Measurements from ENCODE around the gene MSMP. TPM values are rescaled to one million over a fixed set of nuclear protein-coding genes. Genes with fewer than 3 reads are reported as not detected.

The MSMP gene
- total RNA-seq, 1 donor = not detected

DNA sequence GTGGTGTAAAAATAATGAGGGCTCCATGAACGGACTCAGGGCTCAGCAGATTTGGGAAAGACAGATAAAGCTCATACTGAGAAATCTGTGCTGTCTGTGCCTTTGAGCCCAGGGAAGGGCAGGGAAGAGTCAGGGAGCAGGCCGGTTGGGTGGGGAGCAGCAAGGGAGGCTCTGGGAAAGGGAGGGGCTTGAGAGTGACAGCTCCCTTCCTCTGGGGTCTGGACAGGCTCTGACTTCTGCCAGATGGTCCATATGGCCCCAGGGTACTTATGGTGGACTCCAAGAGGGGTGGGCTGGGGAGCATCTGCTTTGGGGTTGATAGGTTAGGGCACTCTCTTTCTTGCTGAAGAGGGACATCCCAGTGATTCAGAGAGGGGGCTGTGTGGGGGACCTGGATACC is 39.4 kb upstream of the MSMP start:
- DNase-seq (ENCODE audit: low read depth) = no peak
- H3K4me3 ChIP-seq (ENCODE audit: low read depth, low read length) = peak overlapping the region; percentile 74
- TF ChIP-seq, protein P1, sequence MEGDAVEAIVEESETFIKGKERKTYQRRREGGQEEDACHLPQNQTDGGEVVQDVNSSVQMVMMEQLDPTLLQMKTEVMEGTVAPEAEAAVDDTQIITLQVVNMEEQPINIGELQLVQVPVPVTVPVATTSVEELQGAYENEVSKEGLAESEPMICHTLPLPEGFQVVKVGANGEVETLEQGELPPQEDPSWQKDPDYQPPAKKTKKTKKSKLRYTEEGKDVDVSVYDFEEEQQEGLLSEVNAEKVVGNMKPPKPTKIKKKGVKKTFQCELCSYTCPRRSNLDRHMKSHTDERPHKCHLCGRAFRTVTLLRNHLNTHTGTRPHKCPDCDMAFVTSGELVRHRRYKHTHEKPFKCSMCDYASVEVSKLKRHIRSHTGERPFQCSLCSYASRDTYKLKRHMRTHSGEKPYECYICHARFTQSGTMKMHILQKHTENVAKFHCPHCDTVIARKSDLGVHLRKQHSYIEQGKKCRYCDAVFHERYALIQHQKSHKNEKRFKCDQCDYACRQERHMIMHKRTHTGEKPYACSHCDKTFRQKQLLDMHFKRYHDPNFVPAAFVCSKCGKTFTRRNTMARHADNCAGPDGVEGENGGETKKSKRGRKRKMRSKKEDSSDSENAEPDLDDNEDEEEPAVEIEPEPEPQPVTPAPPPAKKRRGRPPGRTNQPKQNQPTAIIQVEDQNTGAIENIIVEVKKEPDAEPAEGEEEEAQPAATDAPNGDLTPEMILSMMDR (IDR thresholded peaks at IDR 0.05; ENCODE audit: insufficient read depth, low read length) = no peak

DNA sequence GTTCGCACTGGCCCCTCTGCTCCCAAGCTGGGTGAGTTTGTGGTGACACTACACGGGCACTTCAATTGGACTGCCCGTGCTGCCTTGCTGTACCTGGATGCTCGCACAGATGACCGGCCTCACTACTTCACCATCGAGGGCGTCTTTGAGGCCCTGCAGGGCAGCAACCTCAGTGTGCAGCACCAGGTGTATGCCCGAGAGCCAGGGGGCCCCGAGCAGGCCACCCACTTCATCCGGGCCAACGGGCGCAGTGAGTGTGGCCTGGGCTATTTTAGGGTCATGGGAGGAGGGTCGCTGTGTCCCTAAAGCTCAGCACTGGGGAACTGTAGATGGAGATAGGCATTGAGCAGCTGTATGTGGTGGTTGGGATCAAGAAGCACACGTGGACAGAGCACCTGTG is 38.8 kb upstream of the MSMP start:
- H3K4me3 ChIP-seq (ENCODE audit: low read depth, low read length) = peak overlapping the region; percentile 74
- DNase-seq (ENCODE audit: low read depth) = no peak
- TF ChIP-seq, protein P1 (IDR thresholded peaks at IDR 0.05; ENCODE audit: insufficient read depth, low read length) = no peak

DNA sequence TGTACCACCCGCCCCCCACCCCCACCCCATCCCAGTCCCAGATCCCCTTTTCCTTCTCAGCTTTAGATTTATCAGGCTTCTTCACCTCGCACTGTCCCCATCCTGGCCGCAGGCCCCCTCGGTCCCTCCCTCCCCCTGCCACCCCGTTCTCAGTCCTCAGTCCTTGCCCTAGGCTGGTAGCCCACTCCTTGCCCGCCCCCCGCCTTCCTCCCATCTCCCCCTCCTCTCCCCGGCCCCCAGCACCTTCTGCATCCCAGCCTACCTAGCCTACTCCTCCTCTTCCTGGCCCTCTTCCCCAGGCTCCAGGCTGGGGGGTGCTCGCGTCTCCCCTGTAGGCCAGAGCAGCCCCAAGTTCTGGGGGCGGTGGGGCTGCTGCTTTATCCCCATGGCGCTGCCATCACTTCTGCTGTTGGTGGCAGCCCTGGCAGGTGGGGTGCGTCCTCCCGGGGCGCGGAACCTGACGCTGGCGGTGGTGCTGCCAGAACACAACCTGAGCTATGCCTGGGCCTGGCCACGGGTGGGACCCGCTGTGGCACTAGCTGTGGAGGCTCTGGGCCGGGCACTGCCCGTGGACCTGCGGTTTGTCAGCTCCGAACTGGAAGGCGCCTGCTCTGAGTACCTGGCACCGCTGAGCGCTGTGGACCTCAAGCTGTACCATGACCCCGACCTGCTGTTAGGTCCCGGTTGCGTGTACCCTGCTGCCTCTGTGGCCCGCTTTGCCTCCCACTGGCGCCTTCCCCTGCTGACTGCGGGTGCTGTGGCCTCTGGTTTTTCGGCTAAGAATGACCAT is 38.1 kb upstream of the MSMP start:
- DNase-seq (ENCODE audit: low read depth) = no peak
- peak overlapping the region; percentile 74 for H3K4me3 ChIP-seq (ENCODE audit: low read depth, low read length)
- TF ChIP-seq, protein P1 (IDR thresholded peaks at IDR 0.05; ENCODE audit: insufficient read depth, low read length) = no peak

DNA sequence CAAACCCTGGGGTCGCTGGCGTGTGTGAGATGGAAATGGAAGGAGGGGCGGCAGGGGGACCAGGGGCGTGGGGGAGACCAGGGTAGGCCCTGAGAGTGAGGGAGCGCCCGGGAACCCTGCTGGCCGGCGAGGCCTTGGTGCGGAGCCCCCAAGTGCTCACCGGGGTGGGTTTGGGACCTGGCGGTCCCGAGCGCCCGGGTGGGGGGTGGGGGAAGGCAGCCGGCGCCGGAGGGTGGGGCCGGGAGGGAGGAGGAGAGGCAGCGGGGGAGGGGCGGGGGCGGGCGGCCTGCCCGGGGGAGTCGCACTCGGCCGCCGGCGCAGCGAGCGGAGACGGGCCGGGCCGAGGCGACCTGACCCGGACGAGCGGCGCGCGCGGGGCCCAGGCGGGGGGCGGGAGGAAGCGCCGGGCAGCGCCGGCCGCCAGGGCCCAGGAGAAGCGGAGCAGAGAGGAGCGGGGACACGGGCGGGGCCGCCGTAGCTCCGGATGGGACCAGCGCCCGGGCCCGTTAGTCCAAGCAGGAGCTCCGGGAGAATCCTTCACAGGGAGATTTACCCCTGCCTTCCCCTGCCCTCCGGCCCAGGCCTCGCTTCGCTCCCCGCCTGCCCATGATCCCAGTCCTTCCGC is 37.3 kb upstream of the MSMP start, which contains the start of gene NPR2:
TSS of gene NPR2 (plus strand) at position 295 of the 625 bp plus-strand sequence. CDS start 818 bp downstream, outside the sequence.
- H3K4me3 ChIP-seq (ENCODE audit: low read depth, low read length) = peak within 1 kb of the TSS; percentile 74
- TF ChIP-seq, protein P1 (IDR thresholded peaks at IDR 0.05; ENCODE audit: insufficient read depth, low read length) = no peak
- no peak for DNase-seq (ENCODE audit: low read depth)

DNA sequence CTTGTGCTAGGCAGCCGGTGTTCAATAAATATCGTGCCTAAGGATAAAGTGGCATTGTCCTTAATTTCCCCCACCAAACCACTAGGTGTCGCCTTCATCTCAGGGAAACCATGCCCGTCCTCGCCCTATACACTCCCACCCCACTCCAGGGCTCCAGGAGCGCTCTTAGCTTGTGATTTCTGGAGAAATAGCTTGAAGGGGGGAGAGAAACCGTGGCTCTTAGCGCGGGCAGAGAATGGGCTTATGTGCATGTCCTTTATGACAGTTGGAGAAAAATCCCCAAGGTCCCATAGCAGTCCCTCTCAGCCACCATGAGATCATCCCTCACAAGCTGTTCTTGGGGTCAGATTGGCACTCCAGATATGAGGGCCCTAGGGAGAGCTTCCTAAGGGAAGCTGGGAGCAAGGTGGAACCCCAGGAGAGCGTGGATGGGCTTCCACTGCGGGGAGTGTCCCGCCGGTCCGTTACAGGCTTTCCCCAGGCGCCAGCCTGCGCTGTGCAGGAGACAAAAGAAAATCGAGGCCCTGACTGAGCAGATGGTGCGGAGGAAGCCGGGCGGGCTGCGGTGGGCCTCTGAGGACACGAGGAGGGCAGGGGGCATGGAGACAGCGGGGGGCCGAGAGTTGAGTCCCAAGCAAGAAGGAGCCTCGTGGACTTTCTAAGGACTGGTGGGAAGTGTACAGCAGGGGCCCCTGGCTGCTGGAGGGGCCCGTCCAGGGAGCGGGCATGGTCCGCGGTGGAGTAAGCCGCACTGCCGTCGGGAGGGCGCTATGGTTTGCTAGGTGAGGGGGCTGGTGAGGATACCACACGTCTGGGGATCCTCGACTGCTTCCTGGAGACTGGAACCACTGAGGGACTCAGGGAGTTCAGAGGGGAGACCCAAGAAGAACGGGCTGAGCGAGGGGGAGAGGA is 36.6 kb upstream of the MSMP start:
- DNase-seq (ENCODE audit: low read depth) = peak; percentile 91
- TF ChIP-seq, protein P1 (IDR thresholded peaks at IDR 0.05; ENCODE audit: insufficient read depth, low read length) = peak; percentile 87
- peak overlapping the region; percentile 47 for H3K4me3 ChIP-seq (ENCODE audit: low read depth, low read length)

DNA sequence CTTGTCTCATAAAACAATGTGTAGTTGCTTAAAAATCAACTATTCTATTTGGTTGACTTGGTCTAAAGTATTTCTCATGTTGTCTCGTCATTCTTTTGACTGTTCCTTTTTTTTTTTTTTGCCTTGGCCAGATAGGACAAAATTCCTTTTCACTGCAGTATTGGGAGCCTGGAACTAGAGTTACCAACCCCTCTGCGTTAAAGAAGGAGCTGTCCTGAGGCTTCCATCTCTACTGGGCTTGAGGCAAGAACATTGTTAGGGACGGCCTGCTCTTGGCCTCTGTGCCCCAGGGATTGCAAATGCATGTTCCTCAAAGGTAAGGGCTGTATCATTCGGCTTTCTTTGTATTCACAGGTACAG is 35.9 kb upstream of the MSMP start:
- no peak overlapping the region for H3K4me3 ChIP-seq (ENCODE audit: low read depth, low read length)
- DNase-seq (ENCODE audit: low read depth) = no peak
- TF ChIP-seq, protein P1 (IDR thresholded peaks at IDR 0.05; ENCODE audit: insufficient read depth, low read length) = no peak

Data from fibroblast of the aortic adventitia (primary cell).